Measurements from ENCODE around the gene FPR3. TPM values are rescaled to one million over a fixed set of nuclear protein-coding genes. Genes with fewer than 3 reads are reported as not detected.

FPR3 gene
- total RNA-seq, 2 experiments from 2014 or later = not detected

DNA sequence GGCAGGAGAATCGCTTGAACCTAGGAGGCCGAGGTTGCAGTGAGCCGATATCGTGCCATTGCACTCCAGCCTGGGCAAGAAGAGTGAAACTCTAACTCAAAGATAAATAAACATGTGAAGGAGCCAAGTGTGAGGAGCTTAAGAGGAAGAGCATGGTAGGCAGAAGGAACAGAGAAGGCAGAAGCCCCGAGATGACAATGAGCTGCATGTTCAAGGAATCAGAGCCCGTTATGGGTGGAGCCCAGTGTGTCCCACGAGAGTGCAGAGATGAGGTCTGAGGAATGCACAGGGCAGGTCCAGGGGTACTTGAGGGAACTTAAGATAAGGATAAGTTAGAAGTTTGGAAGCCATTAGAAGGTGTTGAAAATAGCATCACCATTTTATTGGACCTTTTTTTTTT lies 33.3 kb upstream of the FPR3 start:
- no peaks in the 10 kb centered on the region for H3K4me1 Mint-ChIP-seq (ENCODE audit: low read depth)
- H3K9me3 Mint-ChIP-seq = peaks cover 3% of the 10 kb centered on the region
- POLR2A ChIA-PET = no interaction called here
- DNase-seq (no peak), ATAC-seq (ENCODE audit: poor library complexity) (no peak)
- Histone ChIP-seq H3K4me1 (ENCODE audit: insufficient read depth, low read length) (no peaks in the 10 kb centered on the region), H3K27me3 (ENCODE audit: control insufficient read depth in 1 of 2, insufficient read depth in 2 of 2, low read length in 2 of 2) (peaks cover 9 to 14% of the 10 kb centered on the region in 2 experiments), H3K9me3 (ENCODE audit: control insufficient read depth in 1 of 2, insufficient read depth in 1 of 2, low read length in 2 of 2) (peaks cover 0 to 7% of the 10 kb centered on the region in 2 experiments), H3K4me3 (ENCODE audit: low read length) (no peak overlapping the region), H3K27ac (ENCODE audit: low read depth in 1 of 2, low read length in 2 of 2) (no peak overlapping the region), H3K36me3 (ENCODE audit: insufficient read depth, low read length) (no peaks in the 10 kb centered on the region)
- H3K27ac Mint-ChIP-seq = no peak overlapping the region
- H3K27me3 Mint-ChIP-seq = peaks cover 36% of the 10 kb centered on the region
- CTCF ChIA-PET = no interaction called here
- TF ChIP-seq, protein P1, sequence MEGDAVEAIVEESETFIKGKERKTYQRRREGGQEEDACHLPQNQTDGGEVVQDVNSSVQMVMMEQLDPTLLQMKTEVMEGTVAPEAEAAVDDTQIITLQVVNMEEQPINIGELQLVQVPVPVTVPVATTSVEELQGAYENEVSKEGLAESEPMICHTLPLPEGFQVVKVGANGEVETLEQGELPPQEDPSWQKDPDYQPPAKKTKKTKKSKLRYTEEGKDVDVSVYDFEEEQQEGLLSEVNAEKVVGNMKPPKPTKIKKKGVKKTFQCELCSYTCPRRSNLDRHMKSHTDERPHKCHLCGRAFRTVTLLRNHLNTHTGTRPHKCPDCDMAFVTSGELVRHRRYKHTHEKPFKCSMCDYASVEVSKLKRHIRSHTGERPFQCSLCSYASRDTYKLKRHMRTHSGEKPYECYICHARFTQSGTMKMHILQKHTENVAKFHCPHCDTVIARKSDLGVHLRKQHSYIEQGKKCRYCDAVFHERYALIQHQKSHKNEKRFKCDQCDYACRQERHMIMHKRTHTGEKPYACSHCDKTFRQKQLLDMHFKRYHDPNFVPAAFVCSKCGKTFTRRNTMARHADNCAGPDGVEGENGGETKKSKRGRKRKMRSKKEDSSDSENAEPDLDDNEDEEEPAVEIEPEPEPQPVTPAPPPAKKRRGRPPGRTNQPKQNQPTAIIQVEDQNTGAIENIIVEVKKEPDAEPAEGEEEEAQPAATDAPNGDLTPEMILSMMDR (IDR thresholded peaks at IDR 0.05) = no peak
- H3K4me3 Mint-ChIP-seq = no peak overlapping the region
- intact Hi-C loops (cut with DNase I, micrococcal nuclease) = no loop called here
- H3K36me3 Mint-ChIP-seq (ENCODE audit: low read depth) = no peaks in the 10 kb centered on the region

DNA sequence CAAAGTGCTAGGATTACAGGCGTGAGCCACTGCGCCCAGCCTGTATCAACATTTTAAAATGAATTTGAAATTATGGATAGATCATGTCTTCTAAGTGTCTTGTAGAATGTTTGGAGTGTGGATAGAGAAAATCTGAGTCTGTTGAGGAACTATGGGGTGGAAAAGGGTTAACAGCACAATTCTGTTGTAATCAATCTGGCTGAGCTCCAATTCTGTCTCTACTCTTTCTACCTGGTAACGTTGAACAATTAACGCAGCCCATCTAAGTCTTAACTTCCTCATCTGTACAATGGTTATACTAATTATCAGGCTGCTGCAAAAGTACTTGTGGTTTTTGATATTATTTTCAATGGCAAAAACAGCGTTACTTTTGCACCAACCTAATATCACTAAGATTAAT lies 29.9 kb upstream of the FPR3 start:
- no peak overlapping the region for H3K27ac ChIP-seq (ENCODE audit: low read depth in 1 of 2, low read length in 2 of 2)
- ChIA-PET CTCF (no interaction called here), POLR2A (no interaction called here)
- H3K27me3 ChIP-seq (ENCODE audit: control insufficient read depth in 1 of 2, insufficient read depth in 2 of 2, low read length in 2 of 2) = peaks cover 14% of the 10 kb centered on the region in 2 experiments
- intact Hi-C loops (cut with DNase I, micrococcal nuclease) = no loop called here
- TF ChIP-seq, protein P1 (IDR thresholded peaks at IDR 0.05) = no peak
- no peak overlapping the region for H3K4me3 ChIP-seq (ENCODE audit: low read length)
- H3K36me3 ChIP-seq (ENCODE audit: insufficient read depth, low read length) = no peaks in the 10 kb centered on the region
- ATAC-seq (ENCODE audit: poor library complexity) (no peak), DNase-seq (no peak)
- peaks cover 0 to 7% of the 10 kb centered on the region in 2 experiments for H3K9me3 ChIP-seq (ENCODE audit: control insufficient read depth in 1 of 2, insufficient read depth in 1 of 2, low read length in 2 of 2)
- Mint-ChIP-seq H3K9me3 (no peaks in the 10 kb centered on the region), H3K4me3 (no peak overlapping the region), H3K27me3 (peaks cover 48% of the 10 kb centered on the region), H3K36me3 (ENCODE audit: low read depth) (no peaks in the 10 kb centered on the region), H3K27ac (no peak overlapping the region), H3K4me1 (ENCODE audit: low read depth) (no peaks in the 10 kb centered on the region)
- no peaks in the 10 kb centered on the region for H3K4me1 ChIP-seq (ENCODE audit: insufficient read depth, low read length)

DNA sequence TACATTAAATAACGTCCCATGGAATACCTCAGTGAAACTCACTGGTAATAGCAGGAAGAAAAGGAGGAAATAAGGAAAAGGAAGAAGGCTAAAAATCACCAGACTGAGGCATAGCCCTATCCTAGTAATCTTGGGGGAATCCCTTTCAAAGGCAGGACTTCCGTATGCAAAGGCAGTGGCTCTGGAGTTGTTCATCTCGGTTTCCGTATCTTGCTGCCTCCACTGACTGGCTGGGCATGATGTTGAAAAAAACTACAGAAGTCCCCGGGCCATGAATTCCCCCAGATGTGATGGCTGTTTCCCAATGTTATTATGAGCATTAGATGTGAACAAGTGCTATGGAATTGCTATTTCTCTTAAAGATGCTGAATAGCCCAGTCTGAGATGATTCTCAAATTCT lies 28.5 kb upstream of the FPR3 start:
- intact Hi-C loops (cut with DNase I, micrococcal nuclease) = no loop called here
- Histone ChIP-seq H3K9me3 (ENCODE audit: control insufficient read depth in 1 of 2, insufficient read depth in 1 of 2, low read length in 2 of 2) (peaks cover 0 to 7% of the 10 kb centered on the region in 2 experiments), H3K36me3 (ENCODE audit: insufficient read depth, low read length) (no peaks in the 10 kb centered on the region), H3K4me3 (ENCODE audit: low read length) (no peak overlapping the region), H3K4me1 (ENCODE audit: insufficient read depth, low read length) (no peaks in the 10 kb centered on the region), H3K27me3 (ENCODE audit: control insufficient read depth in 1 of 2, insufficient read depth in 2 of 2, low read length in 2 of 2) (peaks cover 14 to 18% of the 10 kb centered on the region in 2 experiments), H3K27ac (ENCODE audit: low read depth in 1 of 2, low read length in 2 of 2) (no peak overlapping the region)
- POLR2A ChIA-PET = no interaction called here
- CTCF ChIA-PET = no interaction called here
- Mint-ChIP-seq H3K4me1 (ENCODE audit: low read depth) (no peaks in the 10 kb centered on the region), H3K9me3 (no peaks in the 10 kb centered on the region), H3K27me3 (peaks cover 53% of the 10 kb centered on the region), H3K36me3 (ENCODE audit: low read depth) (no peaks in the 10 kb centered on the region), H3K27ac (no peak overlapping the region), H3K4me3 (no peak overlapping the region)
- ATAC-seq (ENCODE audit: poor library complexity) (no peak), DNase-seq (peak in 2 of 14 experiments; percentile 39 to 54)
- TF ChIP-seq, protein P1 (IDR thresholded peaks at IDR 0.05) = no peak

All from CD4-positive, alpha-beta T cell (primary cell).